ENCODE data around the gene GNAQ. TPM values are rescaled to one million over a fixed set of nuclear protein-coding genes. Genes with fewer than 3 reads are reported as not detected.
"Not testable (repeated sequence)": the region's sequence is repeated elsewhere in the genome, so short reads cannot be mapped to it uniquely, and the experiment has no call there.

GNAQ gene
- total and polyA plus RNA-seq, 2 donors (not counting 1 experiment from before 2014, with no cell fraction given) = 30.4 to 74.3 TPM

GRCh38 chr9:78064075-78064474, 32.5 kb upstream of the GNAQ start:
- Histone ChIP-seq H3K79me2 (ENCODE audit: control insufficient read depth, insufficient read depth, low read length) (no peaks in the 10 kb centered on the region), H2AFZ (ENCODE audit: low read length) (no peak overlapping the region), H4K20me1 (ENCODE audit: control insufficient read depth, extremely low read depth, insufficient read depth, low read length) (no peaks in the 10 kb centered on the region), H3K9me3 (ENCODE audit: control insufficient read depth, insufficient read depth, low read depth, low read length) (no peaks in the 10 kb centered on the region), H3K27me3 (ENCODE audit: control insufficient read depth, insufficient read depth, low read length) (no peaks in the 10 kb centered on the region), H3K27ac (ENCODE audit: insufficient read depth, low read length) (no peak overlapping the region), H3K9ac (ENCODE audit: insufficient read depth, low read length) (no peak overlapping the region), H3K4me1 (ENCODE audit: control insufficient read depth, extremely low read depth, insufficient read depth, low read length) (no peaks in the 10 kb centered on the region), H3K36me3 (ENCODE audit: control insufficient read depth, insufficient read depth, low read length) (no peaks in the 10 kb centered on the region), H3K4me2 (ENCODE audit: extremely low read depth, insufficient read depth, low read length) (no peak overlapping the region), H3K4me3 (replicated peaks in 1 of 4; ENCODE audit: control extremely low read depth in 1 of 4, insufficient read depth in 1 of 4, low read depth in 3 of 4, low read length in 4 of 4) (no peak overlapping the region)
- DNase-seq (ENCODE audit: low read depth in 2 of 2) = peak in 1 of 2 donors; percentile 22
- no peak for TF ChIP-seq EZH2 (IDR thresholded peaks at IDR 0.05; ENCODE audit: low read length, missing control alignments)

- Histone ChIP-seq H3K36me3 (ENCODE audit: control insufficient read depth, insufficient read depth, low read length) (no peaks in the 10 kb centered on the region), H4K20me1 (ENCODE audit: control insufficient read depth, extremely low read depth, insufficient read depth, low read length) (no peaks in the 10 kb centered on the region), H3K4me2 (ENCODE audit: extremely low read depth, insufficient read depth, low read length) (no peak overlapping the region), H3K4me3 (replicated peaks in 1 of 4; ENCODE audit: control extremely low read depth in 1 of 4, insufficient read depth in 1 of 4, low read depth in 3 of 4, low read length in 4 of 4) (no peak overlapping the region), H3K4me1 (ENCODE audit: control insufficient read depth, extremely low read depth, insufficient read depth, low read length) (no peaks in the 10 kb centered on the region), H3K27ac (ENCODE audit: insufficient read depth, low read length) (no peak overlapping the region), H2AFZ (ENCODE audit: low read length) (no peak overlapping the region), H3K27me3 (ENCODE audit: control insufficient read depth, insufficient read depth, low read length) (no peaks in the 10 kb centered on the region), H3K9ac (ENCODE audit: insufficient read depth, low read length) (no peak overlapping the region), H3K9me3 (ENCODE audit: control insufficient read depth, insufficient read depth, low read depth, low read length) (no peaks in the 10 kb centered on the region), H3K79me2 (ENCODE audit: control insufficient read depth, insufficient read depth, low read length) (no peaks in the 10 kb centered on the region)
- DNase-seq (ENCODE audit: low read depth in 2 of 2) = no peak
- TF ChIP-seq, protein P1, sequence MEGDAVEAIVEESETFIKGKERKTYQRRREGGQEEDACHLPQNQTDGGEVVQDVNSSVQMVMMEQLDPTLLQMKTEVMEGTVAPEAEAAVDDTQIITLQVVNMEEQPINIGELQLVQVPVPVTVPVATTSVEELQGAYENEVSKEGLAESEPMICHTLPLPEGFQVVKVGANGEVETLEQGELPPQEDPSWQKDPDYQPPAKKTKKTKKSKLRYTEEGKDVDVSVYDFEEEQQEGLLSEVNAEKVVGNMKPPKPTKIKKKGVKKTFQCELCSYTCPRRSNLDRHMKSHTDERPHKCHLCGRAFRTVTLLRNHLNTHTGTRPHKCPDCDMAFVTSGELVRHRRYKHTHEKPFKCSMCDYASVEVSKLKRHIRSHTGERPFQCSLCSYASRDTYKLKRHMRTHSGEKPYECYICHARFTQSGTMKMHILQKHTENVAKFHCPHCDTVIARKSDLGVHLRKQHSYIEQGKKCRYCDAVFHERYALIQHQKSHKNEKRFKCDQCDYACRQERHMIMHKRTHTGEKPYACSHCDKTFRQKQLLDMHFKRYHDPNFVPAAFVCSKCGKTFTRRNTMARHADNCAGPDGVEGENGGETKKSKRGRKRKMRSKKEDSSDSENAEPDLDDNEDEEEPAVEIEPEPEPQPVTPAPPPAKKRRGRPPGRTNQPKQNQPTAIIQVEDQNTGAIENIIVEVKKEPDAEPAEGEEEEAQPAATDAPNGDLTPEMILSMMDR (conservative IDR thresholded peaks at IDR 0.05 in 1 of 2, IDR thresholded peaks at IDR 0.05 in 1 of 2; ENCODE audit: low read depth in 1 of 2, low read length in 2 of 2) = no peak
- TF ChIP-seq EZH2 (IDR thresholded peaks at IDR 0.05; ENCODE audit: low read length, missing control alignments) = no peak
These were observed 31.1 kb upstream of the GNAQ start for GRCh38 chr9:78062710-78063109.

- not testable (repeated sequence) for H3K36me3 ChIP-seq (ENCODE audit: control insufficient read depth, insufficient read depth, low read length); H3K4me2 ChIP-seq (ENCODE audit: extremely low read depth, insufficient read depth, low read length); H3K9me3 ChIP-seq (ENCODE audit: control insufficient read depth, insufficient read depth, low read depth, low read length); H3K27me3 ChIP-seq (ENCODE audit: control insufficient read depth, insufficient read depth, low read length); H3K4me3 ChIP-seq (replicated peaks in 1 of 4; ENCODE audit: control extremely low read depth in 1 of 4, insufficient read depth in 1 of 4, low read depth in 3 of 4, low read length in 4 of 4); H3K4me1 ChIP-seq (ENCODE audit: control insufficient read depth, extremely low read depth, insufficient read depth, low read length); H3K27ac ChIP-seq (ENCODE audit: insufficient read depth, low read length); DNase-seq (ENCODE audit: low read depth in 2 of 2); H4K20me1 ChIP-seq (ENCODE audit: control insufficient read depth, extremely low read depth, insufficient read depth, low read length); H2AFZ ChIP-seq (ENCODE audit: low read length); H3K9ac ChIP-seq (ENCODE audit: insufficient read depth, low read length); H3K79me2 ChIP-seq (ENCODE audit: control insufficient read depth, insufficient read depth, low read length)
These were observed 22.6 kb upstream of the GNAQ start for GRCh38 chr9:78054218-78054617.

DNA sequence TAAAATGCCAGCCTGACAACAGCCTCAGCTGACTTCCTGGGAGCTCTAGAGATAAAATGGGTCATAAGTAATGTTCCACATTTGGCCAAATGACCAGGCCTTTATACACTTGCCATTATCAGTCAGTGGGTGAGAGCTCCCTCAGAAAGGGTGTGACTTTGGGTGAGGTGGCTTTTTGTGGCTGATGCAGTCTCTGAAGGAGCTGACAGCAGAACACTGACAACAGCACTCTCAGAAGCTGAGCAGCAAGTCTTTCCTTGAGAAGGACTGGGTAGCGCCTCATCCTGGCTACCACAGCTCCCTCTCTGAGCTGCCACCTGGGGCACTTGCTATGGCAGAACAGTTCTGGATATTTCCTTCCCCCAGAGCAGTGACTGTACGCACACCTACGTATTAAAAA, 22.0 kb upstream of the GNAQ start:
- Histone ChIP-seq H3K79me2 (ENCODE audit: control insufficient read depth, insufficient read depth, low read length) (no peaks in the 10 kb centered on the region), H3K27me3 (ENCODE audit: control insufficient read depth, insufficient read depth, low read length) (peaks cover 2% of the 10 kb centered on the region), H2AFZ (ENCODE audit: low read length) (no peak overlapping the region), H4K20me1 (ENCODE audit: control insufficient read depth, extremely low read depth, insufficient read depth, low read length) (no peaks in the 10 kb centered on the region), H3K27ac (ENCODE audit: insufficient read depth, low read length) (no peak overlapping the region), H3K9ac (ENCODE audit: insufficient read depth, low read length) (no peak overlapping the region), H3K4me3 (replicated peaks in 1 of 4; ENCODE audit: control extremely low read depth in 1 of 4, insufficient read depth in 1 of 4, low read depth in 3 of 4, low read length in 4 of 4) (no peak overlapping the region), H3K36me3 (ENCODE audit: control insufficient read depth, insufficient read depth, low read length) (no peaks in the 10 kb centered on the region), H3K9me3 (ENCODE audit: control insufficient read depth, insufficient read depth, low read depth, low read length) (no peaks in the 10 kb centered on the region), H3K4me2 (ENCODE audit: extremely low read depth, insufficient read depth, low read length) (no peak overlapping the region), H3K4me1 (ENCODE audit: control insufficient read depth, extremely low read depth, insufficient read depth, low read length) (no peaks in the 10 kb centered on the region)
- no peak for TF ChIP-seq EZH2 (IDR thresholded peaks at IDR 0.05; ENCODE audit: low read length, missing control alignments)
- TF ChIP-seq, protein P1 (conservative IDR thresholded peaks at IDR 0.05 in 1 of 2, IDR thresholded peaks at IDR 0.05 in 1 of 2; ENCODE audit: low read depth in 1 of 2, low read length in 2 of 2) = no peak
- no peak for DNase-seq (ENCODE audit: low read depth in 2 of 2)

Data from fibroblast of lung (primary cell).